Adrenal gland (tissue), 12 donors: ENCODE results near the gene FBLN5. TPM values are rescaled to one million over a fixed set of nuclear protein-coding genes. Genes with fewer than 3 reads are reported as not detected.
"Not testable (repeated sequence)": the region's sequence is repeated elsewhere in the genome, so short reads cannot be mapped to it uniquely, and the experiment has no call there.

Experiments
- DNase-seq, 7 donors: peaks; one replicate each; pipeline ENCODE4 v3.0.0-alpha.2; 2019 to 2020
- H3K27ac ChIP-seq, 5 donors: fragments of 200-600 bp; sonication (generic) in 4 of 5; 1 replicate in 3 of 5; 2 replicates in 2 of 5; pipeline versions ENCODE4 v1.5.1 to v1.8.0; 2016 to 2020; ENCODE audit warnings: mild to moderate bottlenecking in 1 of 5
- H3K27me3 ChIP-seq: fragments of 200-600 bp; 2 replicates; pipeline ENCODE4 v1.8.0; 2021
- H3K36me3 ChIP-seq, 2 donors: fragments of 200-600 bp; replicated peaks in 1 of 2; 1 replicate in 1 of 2; 2 replicates in 1 of 2; pipeline versions ENCODE4 v1.5.1 to v1.8.0; 2018 to 2022
- H3K4me1 ChIP-seq, 2 donors: fragments of 200-600 bp; replicated peaks in 1 of 2; 1 replicate in 1 of 2; 2 replicates in 1 of 2; pipeline versions ENCODE4 v1.5.1 to v1.8.0; 2018 to 2021
- H3K4me3 ChIP-seq, 4 donors: fragments of 200-600 bp; sonication (generic) in 3 of 4; one replicate each; pipeline ENCODE4 v1.5.1; 2016 to 2018
- H3K9me3 ChIP-seq, 3 donors: fragments of 200-600 bp; sonication (generic) in 1 of 3; replicated peaks in 1 of 3; 1 replicate in 2 of 3; 2 replicates in 1 of 3; pipeline versions ENCODE4 v1.5.1 to v1.8.0; 2016 to 2021
- CTCF ChIP-seq, 6 experiments: fragments of 450-650 bp in 4 of 6; fragments of 200-600 bp in 2 of 6; sonication (generic) in 1 of 6; IDR thresholded peaks; 1 replicate in 5 of 6; 2 replicates in 1 of 6; pipeline versions ENCODE4 v1.5.1 to v1.8.0; 2016 to 2021; ENCODE audit warnings: antibody characterized with exemption in 6 of 6, mild to moderate bottlenecking in 2 of 6, moderate library complexity in 1 of 6
- POLR2A ChIP-seq, 2 donors: fragments of 450-650 bp; IDR thresholded peaks; one replicate each; pipeline ENCODE4 v1.6.1; 2017; ENCODE audit warnings: antibody characterized with exemption in 2 of 2, mild to moderate bottlenecking in 2 of 2, moderate library complexity in 1 of 2
- WGBS, 4 donors: extraction: QIAGEN DNeasy Blood & Tissue Kit in 2 of 4; methylation state at CpG; one replicate each; pipeline versions ENCODE4 v1.1.5 to v1.1.7; 2013 to 2017; 5-methylcytosine and 5-hydroxymethylcytosine counted together
- intact Hi-C, 2 donors: fragments of 100-400 bp; cut with DNase I; formaldehyde crosslinking; loops; one replicate each; pipeline versions ENCODE4 v1.14.1 to v1.15.0; 2022 to 2023
- polyA plus RNA-seq, 3 donors: library from polyadenylated mRNA; stranded (reverse); fragments of 200-250 nt in 2 of 3; fragments of 350-450 nt in 1 of 3; fragmentation: Illumina TruSeq in 1 of 3; extraction: RNeasy Lipid Tissue Mini Kit (QIAGEN cat#74804) in 1 of 3; gene quantifications; one replicate each; pipeline ENCODE4 v1.2.3, GENCODE V29; 2013 to 2014
- total RNA-seq, 9 donors: library from RNA; depleted of rRNA in 4 of 9; stranded (reverse); fragments of >200 nt in 4 of 9; fragments of 120-200 nt in 1 of 9; fragmentation: NEBNext Ultra II Directional in 1 of 9; extraction: Animal tissue kit (Norgen Biotek cat#: 25700) in 1 of 9; gene quantifications; one replicate each; pipeline versions ENCODE4 v1.1.0 to v1.2.4, GENCODE V29; 2013 to 2023
- donor health status: healthy with polysubstance abuse.
- donor health status: Bipolar disorder and iron deficiency.
- donor health status: DM: yes; HTN: yes; CAD: no.
- donor health status: DM: no; HTN: no; CAD: no.
- donor health status: DM: no; HTN: no; CAD: no.
- donor health status: DM: yes; HTN: yes; CAD: no.

The FBLN5 gene
- total and polyA plus RNA-seq, 12 donors: 26.0 to 389 (median 125) TPM

DNA sequence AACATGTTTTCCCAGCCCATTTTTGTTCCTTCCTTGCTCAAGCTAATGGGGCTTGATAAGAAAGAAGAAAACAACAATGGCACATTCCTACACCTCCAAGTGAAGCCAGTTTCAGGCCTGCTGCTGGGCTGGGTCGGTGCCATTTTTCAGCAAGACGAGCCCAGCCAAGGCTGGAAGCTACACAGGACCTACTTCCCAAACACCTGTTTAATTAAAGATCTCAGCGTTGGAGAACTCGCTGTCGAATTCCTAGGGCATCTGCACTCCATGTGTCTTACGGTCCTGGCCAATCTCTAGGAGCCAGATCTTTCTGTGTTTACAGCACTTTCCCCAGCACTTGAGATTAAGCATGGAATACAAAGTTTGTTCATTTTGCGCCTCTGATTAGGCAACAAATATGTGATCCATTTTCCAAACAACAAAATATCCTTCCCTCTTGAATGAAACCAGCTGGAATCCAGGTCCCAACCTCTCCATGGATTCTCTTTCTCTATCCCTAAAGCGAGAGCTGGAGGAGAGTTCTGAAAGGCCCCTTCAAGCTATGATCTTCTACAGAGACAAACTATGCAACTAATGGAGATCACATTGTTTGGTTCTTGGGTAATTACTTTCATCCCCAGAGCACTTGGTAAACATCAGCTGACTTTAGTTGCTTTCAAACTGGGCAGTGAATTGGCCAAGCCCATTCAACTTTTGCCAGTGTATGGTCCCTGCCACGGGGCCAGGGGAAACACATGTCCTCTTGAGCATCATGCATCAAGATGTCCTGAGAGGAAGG lies 45.9 kb downstream of the FBLN5 start:
- intact Hi-C loops: no loop called here
- H3K9me3 ChIP-seq: no peaks in the 10 kb centered on the region
- no peaks in the 10 kb centered on the region for H3K36me3 ChIP-seq
- no peak for DNase-seq
- no peak for TF ChIP-seq POLR2A (IDR thresholded peaks at IDR 0.05)
- TF ChIP-seq CTCF (IDR thresholded peaks at IDR 0.05): no peak
- H3K27me3 ChIP-seq: no peaks in the 10 kb centered on the region
- H3K4me3 ChIP-seq: no peak overlapping the region
- peak overlapping the region in 1 of 5 donors; percentile 55 for H3K27ac ChIP-seq
- H3K4me1 ChIP-seq: no peaks in the 10 kb centered on the region
- WGBS, 4 donors: 68 to 82% (median 79%) methylated on average over 7 to 9 of the region's 9 CpGs

- Histone ChIP-seq H3K9me3 (no peaks in the 10 kb centered on the region), H3K27ac (peak overlapping the region in 2 of 5 donors; percentile 41 to 72), H3K36me3 (no peaks in the 10 kb centered on the region), H3K4me3 (no peak overlapping the region), H3K27me3 (no peaks in the 10 kb centered on the region), H3K4me1 (no peaks in the 10 kb centered on the region)
- WGBS, 4 donors: 59 to 70% (median 66%) methylated on average over 4 of the region's 4 CpGs
- intact Hi-C loops: no loop called here
- DNase-seq: no peak
- TF ChIP-seq POLR2A (IDR thresholded peaks at IDR 0.05): no peak
- TF ChIP-seq CTCF (IDR thresholded peaks at IDR 0.05): no peak
These were observed 47.7 kb downstream of the FBLN5 start for GRCh38 chr14:91899806-91900205.

GRCh38 chr14:91899213-91899612 lies 48.3 kb downstream of the FBLN5 start:
- TF ChIP-seq POLR2A (IDR thresholded peaks at IDR 0.05) (no peak), CTCF (IDR thresholded peaks at IDR 0.05) (no peak)
- intact Hi-C loops: no loop called here
- DNase-seq: no peak
- Histone ChIP-seq H3K27ac (peak overlapping the region in 2 of 5 donors; percentile 41 to 72), H3K4me1 (no peaks in the 10 kb centered on the region), H3K27me3 (no peaks in the 10 kb centered on the region), H3K9me3 (no peaks in the 10 kb centered on the region), H3K4me3 (no peak overlapping the region), H3K36me3 (no peaks in the 10 kb centered on the region)
- WGBS, 4 donors: 80 to 90% (median 84%) methylated on average over 4 of the region's 4 CpGs

DNA sequence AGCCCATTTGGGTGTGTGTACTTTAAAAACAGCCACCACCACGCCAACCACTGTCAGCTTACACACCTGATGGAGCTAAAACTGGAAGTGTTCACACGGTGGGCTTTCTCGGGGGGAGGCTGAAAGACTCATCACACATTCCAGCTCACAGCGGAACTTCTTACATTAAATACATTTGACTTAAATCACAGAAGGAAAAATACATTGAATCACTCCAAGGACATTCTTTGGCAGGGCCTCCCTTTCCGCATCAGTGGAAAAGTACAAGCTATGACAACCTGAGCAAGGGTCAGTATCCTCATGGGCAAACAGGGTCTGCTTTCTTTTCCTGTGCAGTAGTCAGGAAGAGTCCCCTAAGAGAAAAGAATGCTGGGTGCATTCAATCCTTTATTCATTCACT lies 49.1 kb downstream of the FBLN5 start:
- no peaks in the 10 kb centered on the region for H3K9me3 ChIP-seq
- intact Hi-C loops: no loop called here
- H3K4me3 ChIP-seq: no peak overlapping the region
- TF ChIP-seq POLR2A (IDR thresholded peaks at IDR 0.05): no peak
- no peak for TF ChIP-seq CTCF (IDR thresholded peaks at IDR 0.05)
- 66 to 82% (median 73%) methylated on average over 5 of the region's 5 CpGs for WGBS, 4 donors
- no peaks in the 10 kb centered on the region for H3K36me3 ChIP-seq
- peak overlapping the region in 1 of 5 donors; percentile 36 for H3K27ac ChIP-seq
- no peaks in the 10 kb centered on the region for H3K27me3 ChIP-seq
- H3K4me1 ChIP-seq: no peaks in the 10 kb centered on the region
- no peak for DNase-seq

GRCh38 chr14:91897716-91898115 lies 49.8 kb downstream of the FBLN5 start:
- intact Hi-C loops, H3K36me3 ChIP-seq, DNase-seq, H3K4me1 ChIP-seq, H3K4me3 ChIP-seq, H3K9me3 ChIP-seq, H3K27me3 ChIP-seq: not testable (repeated sequence)
- 82 to 93% (median 87%) methylated on average over 5 of the region's 5 CpGs for WGBS, 4 donors
- peak overlapping the region in 2 of 5 donors; percentile 26 to 69 for H3K27ac ChIP-seq
